ENCODE measurements around the gene PRR5. TPM values are rescaled to one million over a fixed set of nuclear protein-coding genes. Genes with fewer than 3 reads are reported as not detected.

Gene PRR5
- total and polyA plus RNA-seq, 2 donors (not counting 1 experiment from before 2014, with no cell fraction given), result 18.4 to 36.1 TPM

GRCh38 chr22:44667276-44667675 is 34.7 kb upstream of the PRR5 start:
- peak overlapping the region; percentile 83 for H3K4me3 Mint-ChIP-seq
- Histone ChIP-seq H3K9ac (ENCODE audit: low read length) (no peak overlapping the region), H3K36me3 (replicated peaks in 1 of 2; ENCODE audit: control extremely low read depth in 1 of 2, control insufficient read depth in 1 of 2, extremely low read depth in 1 of 2, insufficient read depth in 2 of 2, low read length in 1 of 2) (no peaks in the 10 kb centered on the region), H3K27me3 (replicated peaks in 1 of 4; ENCODE audit: control extremely low read depth in 1 of 4, control insufficient read depth in 3 of 4, insufficient read depth in 4 of 4, low read length in 3 of 4) (peaks cover 0 to 27% (median 10%) of the 10 kb centered on the region in 4 experiments), H3K4me2 (replicated peaks; ENCODE audit: low read depth, low read length, poor library complexity, severe bottlenecking) (no peak overlapping the region), H2AFZ (ENCODE audit: insufficient read depth, low read depth, low read length, poor library complexity, severe bottlenecking) (peak overlapping the region; percentile 78), H3K9me3 (ENCODE audit: control extremely low read depth in 1 of 3, control insufficient read depth in 2 of 3, insufficient read depth in 1 of 3, low read length in 2 of 3) (peaks cover 0 to 18% (median 0%) of the 10 kb centered on the region in 3 donors), H3K79me2 (ENCODE audit: control insufficient read depth, insufficient read depth, low read length) (no peaks in the 10 kb centered on the region), H4K20me1 (ENCODE audit: control insufficient read depth, insufficient read depth, low read length, poor library complexity, severe bottlenecking) (no peaks in the 10 kb centered on the region), H3K4me1 (ENCODE audit: control insufficient read depth in 2 of 2, insufficient read depth in 2 of 2, low read length in 2 of 2) (peaks cover 32 to 38% of the 10 kb centered on the region in 2 donors), H3K27ac (ENCODE audit: low read length in 2 of 2) (no peak overlapping the region), H3K4me3 (ENCODE audit: control extremely low read depth in 1 of 5, extremely low read depth in 1 of 5, insufficient read depth in 1 of 5, low read depth in 2 of 5, low read length in 4 of 5) (no peak overlapping the region)
- 85% methylated on average over 4 of the region's 5 CpGs for WGBS (ENCODE audit: insufficient coverage)
- H3K4me1 Mint-ChIP-seq, result peaks cover 33% of the 10 kb centered on the region
- intact Hi-C loops (cut with micrococcal nuclease), result loop anchor here (5.0 kb wide), 1 partner anchor 35 kb away; the partner anchor contains the start of gene PRR5
- POLR2A ChIA-PET, result no interaction called here
- DNase-seq (no peak), ATAC-seq (ENCODE audit: low read depth) (no peak)
- CTCF ChIA-PET, result interaction anchor here (0.7 kb wide), 1 partner anchor 719 kb away, joined by 3 read pairs; no protein-coding TSS in a partner anchor
- TF ChIP-seq EZH2 (IDR thresholded peaks at IDR 0.05; ENCODE audit: borderline replicate concordance, insufficient read depth, low read depth, low read length, poor library complexity, severe bottlenecking), result no peak
- TF ChIP-seq CTCF (IDR thresholded peaks at IDR 0.05), result no peak
- H3K9me3 Mint-ChIP-seq (ENCODE audit: insufficient read depth), result no peaks in the 10 kb centered on the region
- H3K27ac Mint-ChIP-seq, result peak overlapping the region; percentile 2
- peaks cover 18% of the 10 kb centered on the region for H3K27me3 Mint-ChIP-seq

- DNase-seq (no peak), ATAC-seq (ENCODE audit: low read depth) (no peak)
- ChIA-PET CTCF (interaction anchor here (2.0 kb wide), 1 partner anchor 17 kb away, joined by 8 read pairs; no protein-coding TSS in a partner anchor), POLR2A (no interaction called here)
- peaks cover 32 to 38% of the 10 kb centered on the region in 2 donors for H3K4me1 ChIP-seq (ENCODE audit: control insufficient read depth in 2 of 2, insufficient read depth in 2 of 2, low read length in 2 of 2)
- H3K79me2 ChIP-seq (ENCODE audit: control insufficient read depth, insufficient read depth, low read length), result no peaks in the 10 kb centered on the region
- Mint-ChIP-seq H3K27me3 (peaks cover 18% of the 10 kb centered on the region), H3K27ac (peak overlapping the region; percentile 56), H3K4me1 (peaks cover 33% of the 10 kb centered on the region), H3K9me3 (ENCODE audit: insufficient read depth) (no peaks in the 10 kb centered on the region), H3K4me3 (peak overlapping the region; percentile 83)
- H3K27me3 ChIP-seq (replicated peaks in 1 of 4; ENCODE audit: control extremely low read depth in 1 of 4, control insufficient read depth in 3 of 4, insufficient read depth in 4 of 4, low read length in 3 of 4), result peaks cover 0 to 31% (median 10%) of the 10 kb centered on the region in 4 experiments
- H3K4me3 ChIP-seq (ENCODE audit: control extremely low read depth in 1 of 5, extremely low read depth in 1 of 5, insufficient read depth in 1 of 5, low read depth in 2 of 5, low read length in 4 of 5), result peak overlapping the region in 4 of 5 experiments; percentile 37 to 54 (median 42)
- no peaks in the 10 kb centered on the region for H3K36me3 ChIP-seq (replicated peaks in 1 of 2; ENCODE audit: control extremely low read depth in 1 of 2, control insufficient read depth in 1 of 2, extremely low read depth in 1 of 2, insufficient read depth in 2 of 2, low read length in 1 of 2)
- WGBS (ENCODE audit: insufficient coverage), result 7% methylated on average over 5 of the region's 8 CpGs
- H2AFZ ChIP-seq (ENCODE audit: insufficient read depth, low read depth, low read length, poor library complexity, severe bottlenecking), result peak overlapping the region; percentile 78
- peaks cover 0 to 12% (median 0%) of the 10 kb centered on the region in 3 donors for H3K9me3 ChIP-seq (ENCODE audit: control extremely low read depth in 1 of 3, control insufficient read depth in 2 of 3, insufficient read depth in 1 of 3, low read length in 2 of 3)
- peak overlapping the region; percentile 93 for H3K4me2 ChIP-seq (replicated peaks; ENCODE audit: low read depth, low read length, poor library complexity, severe bottlenecking)
- intact Hi-C loops (cut with micrococcal nuclease), result loop anchor here (1.0 to 5.0 kb wide), 2 partner anchors 17 to 34 kb away; partner anchors contain the start of gene PRR5
- TF ChIP-seq EZH2 (IDR thresholded peaks at IDR 0.05; ENCODE audit: borderline replicate concordance, insufficient read depth, low read depth, low read length, poor library complexity, severe bottlenecking) (no peak), CTCF (IDR thresholded peaks at IDR 0.05) (no peak)
- H4K20me1 ChIP-seq (ENCODE audit: control insufficient read depth, insufficient read depth, low read length, poor library complexity, severe bottlenecking), result no peaks in the 10 kb centered on the region
- peak overlapping the region in 1 of 2 donors; percentile 24 for H3K27ac ChIP-seq (ENCODE audit: low read length in 2 of 2)
- peak overlapping the region; percentile 52 for H3K9ac ChIP-seq (ENCODE audit: low read length)
Measured at GRCh38 chr22:44667829-44668189, 34.2 kb upstream of the PRR5 start.

Data from B cell (primary cell).